Glutamatergic neuron (in vitro differentiated cells): ENCODE data around the gene AFF4. TPM values are rescaled to one million over a fixed set of nuclear protein-coding genes. Genes with fewer than 3 reads are reported as not detected.

Experiments
- DNase-seq: peaks from one replicate; pipeline ENCODE4 v3.0.0; 2022
- H3K27ac Mint-ChIP-seq: one replicate; pipeline ENCODE4 v1.8.0; 2020; ENCODE audit warnings: mild to moderate bottlenecking, mixed read lengths, inconsistent platforms; ENCODE audit not compliant: unreplicated experiment
- H3K27me3 Mint-ChIP-seq: one replicate; pipeline ENCODE4 v1.8.0; 2020; ENCODE audit warnings: mild to moderate bottlenecking, moderate library complexity, mixed read lengths, inconsistent platforms; ENCODE audit not compliant: unreplicated experiment
- H3K36me3 Mint-ChIP-seq: one replicate; pipeline ENCODE4 v1.8.0; 2020; ENCODE audit warnings: mild to moderate bottlenecking, mixed read lengths, inconsistent platforms; ENCODE audit not compliant: unreplicated experiment
- H3K4me1 Mint-ChIP-seq: one replicate; pipeline ENCODE4 v1.8.0; 2020; ENCODE audit warnings: mild to moderate bottlenecking, low read depth, mixed read lengths, inconsistent platforms; ENCODE audit not compliant: unreplicated experiment
- H3K4me3 Mint-ChIP-seq: one replicate; pipeline ENCODE4 v1.8.0; 2020; ENCODE audit warnings: mild to moderate bottlenecking, mixed read lengths, inconsistent platforms; ENCODE audit not compliant: unreplicated experiment
- H3K9me3 Mint-ChIP-seq: one replicate; pipeline ENCODE4 v1.8.0; 2020; ENCODE audit warnings: mild to moderate bottlenecking, moderate library complexity, mixed read lengths, inconsistent platforms; ENCODE audit not compliant: unreplicated experiment
- CTCF ChIP-seq: fragments of 200-600 bp; sonication (generic); IDR thresholded peaks from one replicate; pipeline ENCODE4 v1.5.0; 2021; ENCODE audit not compliant: partially characterized antibody, unreplicated experiment
- total RNA-seq: library from RNA; stranded (reverse); fragmentation: NEBNext Ultra II Directional; extraction: Animal tissue kit (Norgen Biotek cat#: 25700); gene quantifications from one replicate; pipeline ENCODE4 v1.2.1, GENCODE V29; 2021; ENCODE audit not compliant: unreplicated experiment

AFF4 gene
- total RNA-seq, 1 donor from 2014 or later: 135 TPM

GRCh38 chr5:132941331-132941730 is 22.1 kb downstream of the AFF4 start:
- Mint-ChIP-seq H3K4me3 (no peak overlapping the region), H3K27me3 (peaks cover 2% of the 10 kb centered on the region), H3K9me3 (peaks cover 3% of the 10 kb centered on the region), H3K27ac (no peak overlapping the region), H3K4me1 (peaks cover 4% of the 10 kb centered on the region), H3K36me3 (no peaks in the 10 kb centered on the region)
- no peak for TF ChIP-seq CTCF
- DNase-seq: no peak

- no peaks in the 10 kb centered on the region for H3K27me3 Mint-ChIP-seq
- no peak overlapping the region for H3K27ac Mint-ChIP-seq
- peaks cover 2% of the 10 kb centered on the region for H3K9me3 Mint-ChIP-seq
- H3K4me3 Mint-ChIP-seq: no peak overlapping the region
- H3K36me3 Mint-ChIP-seq: no peaks in the 10 kb centered on the region
- DNase-seq: no peak
- no peak for TF ChIP-seq CTCF
- H3K4me1 Mint-ChIP-seq: no peaks in the 10 kb centered on the region
Observed at GRCh38 chr5:132928062-132928407, 35.4 kb downstream of the AFF4 start.

GRCh38 chr5:132927355-132928061 is 35.9 kb downstream of the AFF4 start:
- no peak for TF ChIP-seq CTCF
- Mint-ChIP-seq H3K4me1 (no peaks in the 10 kb centered on the region), H3K9me3 (peaks cover 2% of the 10 kb centered on the region), H3K4me3 (no peak overlapping the region), H3K36me3 (no peaks in the 10 kb centered on the region), H3K27ac (no peak overlapping the region), H3K27me3 (no peaks in the 10 kb centered on the region)
- no peak for DNase-seq

GRCh38 chr5:132926437-132926836 is 37.0 kb downstream of the AFF4 start:
- Mint-ChIP-seq H3K4me1 (no peaks in the 10 kb centered on the region), H3K27ac (no peak overlapping the region), H3K4me3 (no peak overlapping the region), H3K36me3 (no peaks in the 10 kb centered on the region), H3K9me3 (peaks cover 2% of the 10 kb centered on the region), H3K27me3 (no peaks in the 10 kb centered on the region)
- DNase-seq: no peak
- TF ChIP-seq CTCF: no peak

- TF ChIP-seq CTCF: no peak
- no peaks in the 10 kb centered on the region for H3K36me3 Mint-ChIP-seq
- H3K27me3 Mint-ChIP-seq: no peaks in the 10 kb centered on the region
- no peak for DNase-seq
- no peaks in the 10 kb centered on the region for H3K4me1 Mint-ChIP-seq
- H3K27ac Mint-ChIP-seq: peak overlapping the region; percentile 10
- no peak overlapping the region for H3K4me3 Mint-ChIP-seq
- peaks cover 5% of the 10 kb centered on the region for H3K9me3 Mint-ChIP-seq
Observed at GRCh38 chr5:132916086-132916485, 47.3 kb downstream of the AFF4 start.
